NK-92 treated with Interleukin-12 subunit alpha and Interleukin-12 subunit beta, amount 100 ng/mL, for 24 hours (cell line): ENCODE results near the gene EML1.

Experiments
- DNase-seq: peaks from one replicate; lab custom pipeline; 2025; lab: John Stamatoyannopoulos, UW

EML1 gene

GRCh38 chr14:99872786-99873440 is 79.7 kb downstream of the EML1 start:
- no peak for DNase-seq

GRCh38 chr14:99873653-99874052 is 80.4 kb downstream of the EML1 start:
- no peak for DNase-seq

GRCh38 chr14:99874306-99874705 is 81.1 kb downstream of the EML1 start:
- DNase-seq = no peak

- DNase-seq = no peak
These were observed 82.2 kb downstream of the EML1 start for GRCh38 chr14:99875421-99875820.

GRCh38 chr14:99875836-99876235 is 82.6 kb downstream of the EML1 start:
- no peak for DNase-seq

GRCh38 chr14:99876406-99876805 is 83.2 kb downstream of the EML1 start:
- DNase-seq = no peak

- no peak for DNase-seq
These were observed 85.3 kb downstream of the EML1 start for GRCh38 chr14:99878563-99878962.

- no peak for DNase-seq
These were observed 86.4 kb downstream of the EML1 start for GRCh38 chr14:99879401-99880295.

GRCh38 chr14:99880651-99881420 is 87.6 kb downstream of the EML1 start:
- no peak for DNase-seq

- DNase-seq = no peak
These were observed 90.8 kb downstream of the EML1 start for GRCh38 chr14:99883866-99884650.

- DNase-seq = no peak
These were observed 91.8 kb downstream of the EML1 start for GRCh38 chr14:99884834-99885648.

- DNase-seq = no peak
These were observed 92.4 kb downstream of the EML1 start for GRCh38 chr14:99885649-99885958.

GRCh38 chr14:99887407-99887806 is 94.2 kb downstream of the EML1 start:
- no peak for DNase-seq

- no peak for DNase-seq
These were observed 94.9 kb downstream of the EML1 start for GRCh38 chr14:99888149-99888548.

- no peak for DNase-seq
These were observed 96.1 kb downstream of the EML1 start for GRCh38 chr14:99889268-99889667.

GRCh38 chr14:99891266-99891665 is 98.1 kb downstream of the EML1 start:
- no peak for DNase-seq

- DNase-seq = no peak
These were observed 98.7 kb downstream of the EML1 start for GRCh38 chr14:99891900-99892299.

GRCh38 chr14:99892406-99892805 is 99.2 kb downstream of the EML1 start:
- DNase-seq = no peak

GRCh38 chr14:99896361-99896760 is 103.1 kb downstream of the EML1 start:
- DNase-seq = no peak

GRCh38 chr14:99899578-99900178 is 106.5 kb downstream of the EML1 start:
- no peak for DNase-seq

GRCh38 chr14:99902925-99903324 is 109.7 kb downstream of the EML1 start:
- no peak for DNase-seq
